SU-DHL-6 (cell line): ENCODE measurements around the gene MYORG.

ENCODE experiments used
- CTCF ChIP-seq: fragments of 200-600 bp; sonication (generic); IDR thresholded peaks from one replicate; pipeline ENCODE4 v1.5.1; 2017; ENCODE audit warnings: antibody characterized with exemption, mild to moderate bottlenecking, low read length, moderate library complexity; ENCODE audit not compliant: insufficient read depth, poor library complexity, severe bottlenecking
- EZH2phosphoT487 ChIP-seq: fragments of 200-600 bp; sonication (generic), shearing (Covaris generic); conservative IDR thresholded peaks from 2 replicates; pipeline ENCODE4 v1.6.1; 2018; ENCODE audit warnings: mild to moderate bottlenecking, antibody characterized with exemption, low read length, moderate library complexity, mixed read lengths

- TF ChIP-seq CTCF, result no peak
- TF ChIP-seq EZH2phosphoT487, result no peak
Observed at GRCh38 chr9:34343605-34344004, 33.1 kb downstream of the MYORG start.
